WTC11 (cell line): Measurements from ENCODE around the gene CLTA.

Source experiments
- ESRRA ChIP-seq: sonication (generic); formaldehyde crosslinking; IDR thresholded peaks from 2 replicates; pipeline ENCODE4 v1.8.1; 2022; ENCODE audit warnings: mild to moderate bottlenecking, missing genetic modification reagents, borderline replicate concordance
- FOXJ3 ChIP-seq: sonication (generic); formaldehyde crosslinking; IDR thresholded peaks from 2 replicates; pipeline ENCODE4 v1.9.0; 2021; ENCODE audit warnings: missing genetic modification reagents, mild to moderate bottlenecking, borderline replicate concordance
- NFE2L1 ChIP-seq: sonication (generic); formaldehyde crosslinking; IDR thresholded peaks from 2 replicates; pipeline ENCODE4 v1.8.1; 2023; ENCODE audit warnings: missing genetic modification reagents
- TEAD4 ChIP-seq: sonication (generic); formaldehyde crosslinking; IDR thresholded peaks from 2 replicates; pipeline ENCODE4 v1.8.0; 2022; ENCODE audit warnings: mild to moderate bottlenecking, missing genetic modification reagents
- TF ChIP-seq, protein P1 (sequence below): fragments of 200-600 bp; IDR thresholded peaks from 2 replicates; pipeline ENCODE4 v1.8.0; 2022; ENCODE audit warnings: antibody characterized with exemption
- TF ChIP-seq, protein P2 (sequence below): fragments of 250-450 bp; sonication (Bioruptor Pico); conservative IDR thresholded peaks from 2 replicates; pipeline ENCODE4 v1.9.0; 2021; ENCODE audit warnings: mild to moderate bottlenecking
- TF ChIP-seq, protein P3 (sequence below): sonication (generic); formaldehyde crosslinking; IDR thresholded peaks from 2 replicates; pipeline ENCODE4 v1.8.0; 2023; ENCODE audit warnings: missing genetic modification reagents, mild to moderate bottlenecking, borderline replicate concordance
- TF ChIP-seq, protein P4 (sequence below): sonication (generic); formaldehyde crosslinking; IDR thresholded peaks from 2 replicates; pipeline ENCODE4 v1.8.0; 2022; ENCODE audit warnings: mild to moderate bottlenecking, missing genetic modification reagents
- TF ChIP-seq, protein P5 (sequence below): sonication (generic); formaldehyde crosslinking; IDR thresholded peaks from 2 replicates; pipeline ENCODE4 v1.8.0; 2022; ENCODE audit warnings: mild to moderate bottlenecking, missing genetic modification reagents
- TF ChIP-seq, protein P6 (sequence below): sonication (generic); formaldehyde crosslinking; IDR thresholded peaks from 2 replicates; pipeline ENCODE4 v1.8.0; 2022; ENCODE audit warnings: missing genetic modification reagents
- TF ChIP-seq, protein P7 (sequence below): sonication (generic); formaldehyde crosslinking; IDR thresholded peaks from 2 replicates; pipeline ENCODE4 v1.8.1; 2023; ENCODE audit warnings: mild to moderate bottlenecking, missing genetic modification reagents
- TF ChIP-seq, protein P8 (sequence below): sonication (generic); formaldehyde crosslinking; IDR thresholded peaks from 2 replicates; pipeline ENCODE4 v1.8.1; 2023; ENCODE audit warnings: mild to moderate bottlenecking, missing genetic modification reagents
- TF ChIP-seq, protein P9 (sequence below): fragments of 250-450 bp; sonication (Bioruptor Pico); IDR thresholded peaks from 2 replicates; pipeline ENCODE4 v2.1.2; 2022; ENCODE audit warnings: mild to moderate bottlenecking, moderate library complexity

DNA sequence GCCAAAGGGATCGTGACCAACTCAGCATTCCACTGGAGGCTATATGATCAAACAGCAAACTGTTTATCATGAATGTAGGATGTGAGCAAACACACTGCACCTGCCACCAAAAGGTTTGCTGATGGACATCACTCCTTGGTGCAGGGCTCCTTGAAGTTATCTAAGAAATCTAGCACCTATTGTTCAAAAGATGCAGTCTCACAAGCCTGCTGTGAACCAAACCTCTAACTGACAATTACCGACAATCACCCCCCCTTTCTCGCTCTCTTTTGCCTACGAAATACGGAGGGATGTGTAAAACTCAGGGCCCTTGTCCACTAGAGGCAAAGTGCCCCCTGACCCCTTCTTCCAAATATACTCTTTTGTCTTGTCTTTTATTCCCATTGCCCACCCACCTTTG is 2.5 kb upstream of the CLTA start:
- TF ChIP-seq, protein P1, sequence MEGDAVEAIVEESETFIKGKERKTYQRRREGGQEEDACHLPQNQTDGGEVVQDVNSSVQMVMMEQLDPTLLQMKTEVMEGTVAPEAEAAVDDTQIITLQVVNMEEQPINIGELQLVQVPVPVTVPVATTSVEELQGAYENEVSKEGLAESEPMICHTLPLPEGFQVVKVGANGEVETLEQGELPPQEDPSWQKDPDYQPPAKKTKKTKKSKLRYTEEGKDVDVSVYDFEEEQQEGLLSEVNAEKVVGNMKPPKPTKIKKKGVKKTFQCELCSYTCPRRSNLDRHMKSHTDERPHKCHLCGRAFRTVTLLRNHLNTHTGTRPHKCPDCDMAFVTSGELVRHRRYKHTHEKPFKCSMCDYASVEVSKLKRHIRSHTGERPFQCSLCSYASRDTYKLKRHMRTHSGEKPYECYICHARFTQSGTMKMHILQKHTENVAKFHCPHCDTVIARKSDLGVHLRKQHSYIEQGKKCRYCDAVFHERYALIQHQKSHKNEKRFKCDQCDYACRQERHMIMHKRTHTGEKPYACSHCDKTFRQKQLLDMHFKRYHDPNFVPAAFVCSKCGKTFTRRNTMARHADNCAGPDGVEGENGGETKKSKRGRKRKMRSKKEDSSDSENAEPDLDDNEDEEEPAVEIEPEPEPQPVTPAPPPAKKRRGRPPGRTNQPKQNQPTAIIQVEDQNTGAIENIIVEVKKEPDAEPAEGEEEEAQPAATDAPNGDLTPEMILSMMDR, result no peak
- TF ChIP-seq, protein P2, sequence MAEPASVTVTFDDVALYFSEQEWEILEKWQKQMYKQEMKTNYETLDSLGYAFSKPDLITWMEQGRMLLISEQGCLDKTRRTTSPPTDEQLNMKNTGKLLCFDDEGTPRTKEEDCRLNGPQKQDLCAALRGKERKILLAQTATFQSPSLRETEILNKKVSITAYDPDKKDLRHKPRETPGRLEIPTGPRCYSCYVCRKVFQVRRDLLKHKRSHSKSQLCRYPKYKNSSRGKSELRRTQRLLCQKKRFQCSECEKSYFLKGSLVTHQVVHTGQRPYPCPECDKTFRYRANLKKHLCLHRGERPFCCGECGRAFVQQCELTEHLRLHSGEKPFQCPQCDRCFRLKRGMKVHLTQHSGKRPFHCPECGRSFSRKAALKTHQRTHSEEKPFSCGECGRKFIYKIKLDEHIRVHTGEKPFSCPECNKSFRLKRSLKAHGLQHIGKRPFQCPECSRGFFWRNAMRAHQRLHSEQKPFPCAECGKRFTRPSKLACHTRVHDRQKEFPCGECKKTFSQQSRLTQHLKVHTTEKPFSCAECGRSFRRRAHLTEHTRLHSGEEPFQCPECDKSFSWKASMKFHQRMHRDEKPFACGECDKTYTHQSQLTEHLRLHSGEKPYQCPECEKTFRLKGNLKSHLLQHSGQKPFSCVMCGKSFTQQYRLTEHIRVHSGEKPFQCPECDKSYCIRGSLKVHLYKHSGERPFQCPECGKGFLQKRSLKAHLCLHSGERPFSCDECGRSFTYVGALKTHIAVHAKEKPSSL, result no peak
- TF ChIP-seq, protein P3, sequence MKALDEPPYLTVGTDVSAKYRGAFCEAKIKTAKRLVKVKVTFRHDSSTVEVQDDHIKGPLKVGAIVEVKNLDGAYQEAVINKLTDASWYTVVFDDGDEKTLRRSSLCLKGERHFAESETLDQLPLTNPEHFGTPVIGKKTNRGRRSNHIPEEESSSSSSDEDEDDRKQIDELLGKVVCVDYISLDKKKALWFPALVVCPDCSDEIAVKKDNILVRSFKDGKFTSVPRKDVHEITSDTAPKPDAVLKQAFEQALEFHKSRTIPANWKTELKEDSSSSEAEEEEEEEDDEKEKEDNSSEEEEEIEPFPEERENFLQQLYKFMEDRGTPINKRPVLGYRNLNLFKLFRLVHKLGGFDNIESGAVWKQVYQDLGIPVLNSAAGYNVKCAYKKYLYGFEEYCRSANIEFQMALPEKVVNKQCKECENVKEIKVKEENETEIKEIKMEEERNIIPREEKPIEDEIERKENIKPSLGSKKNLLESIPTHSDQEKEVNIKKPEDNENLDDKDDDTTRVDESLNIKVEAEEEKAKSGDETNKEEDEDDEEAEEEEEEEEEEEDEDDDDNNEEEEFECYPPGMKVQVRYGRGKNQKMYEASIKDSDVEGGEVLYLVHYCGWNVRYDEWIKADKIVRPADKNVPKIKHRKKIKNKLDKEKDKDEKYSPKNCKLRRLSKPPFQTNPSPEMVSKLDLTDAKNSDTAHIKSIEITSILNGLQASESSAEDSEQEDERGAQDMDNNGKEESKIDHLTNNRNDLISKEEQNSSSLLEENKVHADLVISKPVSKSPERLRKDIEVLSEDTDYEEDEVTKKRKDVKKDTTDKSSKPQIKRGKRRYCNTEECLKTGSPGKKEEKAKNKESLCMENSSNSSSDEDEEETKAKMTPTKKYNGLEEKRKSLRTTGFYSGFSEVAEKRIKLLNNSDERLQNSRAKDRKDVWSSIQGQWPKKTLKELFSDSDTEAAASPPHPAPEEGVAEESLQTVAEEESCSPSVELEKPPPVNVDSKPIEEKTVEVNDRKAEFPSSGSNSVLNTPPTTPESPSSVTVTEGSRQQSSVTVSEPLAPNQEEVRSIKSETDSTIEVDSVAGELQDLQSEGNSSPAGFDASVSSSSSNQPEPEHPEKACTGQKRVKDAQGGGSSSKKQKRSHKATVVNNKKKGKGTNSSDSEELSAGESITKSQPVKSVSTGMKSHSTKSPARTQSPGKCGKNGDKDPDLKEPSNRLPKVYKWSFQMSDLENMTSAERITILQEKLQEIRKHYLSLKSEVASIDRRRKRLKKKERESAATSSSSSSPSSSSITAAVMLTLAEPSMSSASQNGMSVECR (CRISPR knock-in tag), result no peak
- no peak for TF ChIP-seq FOXJ3 (CRISPR knock-in tag)
- TF ChIP-seq, protein P4, sequence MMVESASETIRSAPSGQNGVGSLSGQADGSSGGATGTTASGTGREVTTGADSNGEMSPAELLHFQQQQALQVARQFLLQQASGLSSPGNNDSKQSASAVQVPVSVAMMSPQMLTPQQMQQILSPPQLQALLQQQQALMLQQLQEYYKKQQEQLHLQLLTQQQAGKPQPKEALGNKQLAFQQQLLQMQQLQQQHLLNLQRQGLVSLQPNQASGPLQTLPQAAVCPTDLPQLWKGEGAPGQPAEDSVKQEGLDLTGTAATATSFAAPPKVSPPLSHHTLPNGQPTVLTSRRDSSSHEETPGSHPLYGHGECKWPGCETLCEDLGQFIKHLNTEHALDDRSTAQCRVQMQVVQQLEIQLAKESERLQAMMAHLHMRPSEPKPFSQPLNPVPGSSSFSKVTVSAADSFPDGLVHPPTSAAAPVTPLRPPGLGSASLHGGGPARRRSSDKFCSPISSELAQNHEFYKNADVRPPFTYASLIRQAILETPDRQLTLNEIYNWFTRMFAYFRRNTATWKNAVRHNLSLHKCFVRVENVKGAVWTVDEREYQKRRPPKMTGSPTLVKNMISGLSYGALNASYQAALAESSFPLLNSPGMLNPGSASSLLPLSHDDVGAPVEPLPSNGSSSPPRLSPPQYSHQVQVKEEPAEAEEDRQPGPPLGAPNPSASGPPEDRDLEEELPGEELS (CRISPR knock-in tag), result no peak
- TF ChIP-seq, protein P5, sequence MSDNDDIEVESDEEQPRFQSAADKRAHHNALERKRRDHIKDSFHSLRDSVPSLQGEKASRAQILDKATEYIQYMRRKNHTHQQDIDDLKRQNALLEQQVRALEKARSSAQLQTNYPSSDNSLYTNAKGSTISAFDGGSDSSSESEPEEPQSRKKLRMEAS (CRISPR knock-in tag), result no peak
- TF ChIP-seq, protein P6, sequence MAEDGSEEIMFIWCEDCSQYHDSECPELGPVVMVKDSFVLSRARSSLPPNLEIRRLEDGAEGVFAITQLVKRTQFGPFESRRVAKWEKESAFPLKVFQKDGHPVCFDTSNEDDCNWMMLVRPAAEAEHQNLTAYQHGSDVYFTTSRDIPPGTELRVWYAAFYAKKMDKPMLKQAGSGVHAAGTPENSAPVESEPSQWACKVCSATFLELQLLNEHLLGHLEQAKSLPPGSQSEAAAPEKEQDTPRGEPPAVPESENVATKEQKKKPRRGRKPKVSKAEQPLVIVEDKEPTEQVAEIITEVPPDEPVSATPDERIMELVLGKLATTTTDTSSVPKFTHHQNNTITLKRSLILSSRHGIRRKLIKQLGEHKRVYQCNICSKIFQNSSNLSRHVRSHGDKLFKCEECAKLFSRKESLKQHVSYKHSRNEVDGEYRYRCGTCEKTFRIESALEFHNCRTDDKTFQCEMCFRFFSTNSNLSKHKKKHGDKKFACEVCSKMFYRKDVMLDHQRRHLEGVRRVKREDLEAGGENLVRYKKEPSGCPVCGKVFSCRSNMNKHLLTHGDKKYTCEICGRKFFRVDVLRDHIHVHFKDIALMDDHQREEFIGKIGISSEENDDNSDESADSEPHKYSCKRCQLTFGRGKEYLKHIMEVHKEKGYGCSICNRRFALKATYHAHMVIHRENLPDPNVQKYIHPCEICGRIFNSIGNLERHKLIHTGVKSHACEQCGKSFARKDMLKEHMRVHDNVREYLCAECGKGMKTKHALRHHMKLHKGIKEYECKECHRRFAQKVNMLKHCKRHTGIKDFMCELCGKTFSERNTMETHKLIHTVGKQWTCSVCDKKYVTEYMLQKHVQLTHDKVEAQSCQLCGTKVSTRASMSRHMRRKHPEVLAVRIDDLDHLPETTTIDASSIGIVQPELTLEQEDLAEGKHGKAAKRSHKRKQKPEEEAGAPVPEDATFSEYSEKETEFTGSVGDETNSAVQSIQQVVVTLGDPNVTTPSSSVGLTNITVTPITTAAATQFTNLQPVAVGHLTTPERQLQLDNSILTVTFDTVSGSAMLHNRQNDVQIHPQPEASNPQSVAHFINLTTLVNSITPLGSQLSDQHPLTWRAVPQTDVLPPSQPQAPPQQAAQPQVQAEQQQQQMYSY, result no peak
- TF ChIP-seq TEAD4, result no peak
- TF ChIP-seq, protein P7, sequence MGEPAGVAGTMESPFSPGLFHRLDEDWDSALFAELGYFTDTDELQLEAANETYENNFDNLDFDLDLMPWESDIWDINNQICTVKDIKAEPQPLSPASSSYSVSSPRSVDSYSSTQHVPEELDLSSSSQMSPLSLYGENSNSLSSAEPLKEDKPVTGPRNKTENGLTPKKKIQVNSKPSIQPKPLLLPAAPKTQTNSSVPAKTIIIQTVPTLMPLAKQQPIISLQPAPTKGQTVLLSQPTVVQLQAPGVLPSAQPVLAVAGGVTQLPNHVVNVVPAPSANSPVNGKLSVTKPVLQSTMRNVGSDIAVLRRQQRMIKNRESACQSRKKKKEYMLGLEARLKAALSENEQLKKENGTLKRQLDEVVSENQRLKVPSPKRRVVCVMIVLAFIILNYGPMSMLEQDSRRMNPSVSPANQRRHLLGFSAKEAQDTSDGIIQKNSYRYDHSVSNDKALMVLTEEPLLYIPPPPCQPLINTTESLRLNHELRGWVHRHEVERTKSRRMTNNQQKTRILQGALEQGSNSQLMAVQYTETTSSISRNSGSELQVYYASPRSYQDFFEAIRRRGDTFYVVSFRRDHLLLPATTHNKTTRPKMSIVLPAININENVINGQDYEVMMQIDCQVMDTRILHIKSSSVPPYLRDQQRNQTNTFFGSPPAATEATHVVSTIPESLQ, result no peak
- TF ChIP-seq, protein P8, sequence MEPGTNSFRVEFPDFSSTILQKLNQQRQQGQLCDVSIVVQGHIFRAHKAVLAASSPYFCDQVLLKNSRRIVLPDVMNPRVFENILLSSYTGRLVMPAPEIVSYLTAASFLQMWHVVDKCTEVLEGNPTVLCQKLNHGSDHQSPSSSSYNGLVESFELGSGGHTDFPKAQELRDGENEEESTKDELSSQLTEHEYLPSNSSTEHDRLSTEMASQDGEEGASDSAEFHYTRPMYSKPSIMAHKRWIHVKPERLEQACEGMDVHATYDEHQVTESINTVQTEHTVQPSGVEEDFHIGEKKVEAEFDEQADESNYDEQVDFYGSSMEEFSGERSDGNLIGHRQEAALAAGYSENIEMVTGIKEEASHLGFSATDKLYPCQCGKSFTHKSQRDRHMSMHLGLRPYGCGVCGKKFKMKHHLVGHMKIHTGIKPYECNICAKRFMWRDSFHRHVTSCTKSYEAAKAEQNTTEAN, result no peak
- TF ChIP-seq ESRRA (CRISPR knock-in tag), result no peak
- TF ChIP-seq NFE2L1 (CRISPR knock-in tag), result no peak
- TF ChIP-seq, protein P9, sequence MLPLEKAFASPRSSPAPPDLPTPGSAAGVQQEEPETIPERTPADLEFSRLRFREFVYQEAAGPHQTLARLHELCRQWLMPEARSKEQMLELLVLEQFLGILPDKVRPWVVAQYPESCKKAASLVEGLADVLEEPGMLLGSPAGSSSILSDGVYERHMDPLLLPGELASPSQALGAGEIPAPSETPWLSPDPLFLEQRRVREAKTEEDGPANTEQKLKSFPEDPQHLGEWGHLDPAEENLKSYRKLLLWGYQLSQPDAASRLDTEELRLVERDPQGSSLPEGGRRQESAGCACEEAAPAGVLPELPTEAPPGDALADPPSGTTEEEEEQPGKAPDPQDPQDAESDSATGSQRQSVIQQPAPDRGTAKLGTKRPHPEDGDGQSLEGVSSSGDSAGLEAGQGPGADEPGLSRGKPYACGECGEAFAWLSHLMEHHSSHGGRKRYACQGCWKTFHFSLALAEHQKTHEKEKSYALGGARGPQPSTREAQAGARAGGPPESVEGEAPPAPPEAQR (CRISPR knock-in tag), result no peak
